Fibroblast of skin of back (primary cell): ENCODE measurements around the gene PTGDS.
A peak's percentile ranks its signal among the peaks of the same experiment; 100 is the strongest.

Source experiments
- DNase-seq: peaks from one replicate; pipeline ENCODE4 v3.0.0-alpha.2; 2013

Gene PTGDS

DNA sequence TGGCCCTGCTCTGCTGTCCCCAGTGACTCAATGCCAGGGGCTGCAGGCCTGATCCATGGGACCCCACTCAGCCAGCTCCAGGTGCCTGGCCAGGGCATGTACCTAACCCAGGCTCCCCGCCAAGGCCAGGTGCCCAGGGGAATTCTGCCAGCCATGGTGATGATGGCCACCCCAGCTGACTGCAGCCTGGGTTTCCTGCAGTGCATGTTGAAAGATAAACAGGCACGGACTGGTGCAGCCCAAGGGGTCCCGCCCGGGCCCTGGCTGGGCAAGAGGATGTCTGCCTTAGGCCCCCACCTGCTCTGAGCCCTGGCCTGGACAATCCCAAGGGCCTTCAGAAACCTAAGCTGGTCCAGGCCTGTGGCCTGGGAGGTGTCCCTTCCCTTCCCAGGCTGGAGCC lies 49.5 kb downstream of the PTGDS start:
- DNase-seq: no peak

DNA sequence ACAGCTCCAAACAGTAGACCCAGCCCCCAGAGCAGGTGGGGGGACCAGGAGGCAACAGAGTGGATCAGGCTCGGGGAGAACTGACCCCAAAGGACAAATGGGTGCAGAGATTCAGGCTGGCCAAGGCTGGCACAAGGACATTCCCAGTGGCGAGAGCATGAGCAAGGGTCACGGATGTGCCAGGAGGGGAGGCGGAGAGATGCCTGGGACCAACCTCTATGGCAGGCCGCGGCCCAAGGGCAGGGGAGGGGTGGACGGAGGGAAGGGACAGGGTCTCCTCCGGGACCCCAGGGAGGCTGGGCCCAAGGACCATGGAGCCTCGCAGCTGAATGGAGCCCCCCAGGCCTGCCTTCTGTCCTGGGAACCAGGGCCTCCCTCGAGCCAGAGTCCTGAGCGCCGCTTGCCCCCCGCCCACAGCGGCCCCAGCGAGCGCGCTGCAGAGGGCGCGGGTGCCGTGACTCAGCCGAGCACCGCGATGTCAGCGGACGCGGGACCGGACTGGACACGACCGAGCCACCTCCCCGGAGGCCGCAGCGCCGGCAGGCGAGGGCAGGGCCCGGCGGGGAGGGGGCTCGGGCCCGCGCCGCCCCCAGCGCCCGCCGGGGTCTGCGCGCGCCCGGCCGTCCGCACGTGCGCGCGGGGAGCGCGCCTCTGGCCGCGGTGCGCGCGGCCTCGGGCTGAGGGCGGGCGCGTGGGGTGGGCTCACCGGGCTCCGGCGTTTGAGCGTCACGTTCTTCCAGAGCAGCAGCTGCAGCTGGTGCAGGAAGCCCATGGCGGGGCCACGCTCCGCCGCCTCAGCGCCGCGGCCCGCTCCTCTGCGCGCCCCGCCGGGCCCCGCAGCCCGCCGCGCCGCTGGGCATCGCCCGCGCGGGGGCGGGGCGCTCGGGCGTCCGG lies 50.3 kb downstream of the PTGDS start, which contains the start of gene ABCA2:
ABCA2 (minus strand) TSS at position 869 of the 894 bp plus-strand sequence; CDS start at position 772, 97 bp downstream.
- DNase-seq: peak; percentile 28

DNA sequence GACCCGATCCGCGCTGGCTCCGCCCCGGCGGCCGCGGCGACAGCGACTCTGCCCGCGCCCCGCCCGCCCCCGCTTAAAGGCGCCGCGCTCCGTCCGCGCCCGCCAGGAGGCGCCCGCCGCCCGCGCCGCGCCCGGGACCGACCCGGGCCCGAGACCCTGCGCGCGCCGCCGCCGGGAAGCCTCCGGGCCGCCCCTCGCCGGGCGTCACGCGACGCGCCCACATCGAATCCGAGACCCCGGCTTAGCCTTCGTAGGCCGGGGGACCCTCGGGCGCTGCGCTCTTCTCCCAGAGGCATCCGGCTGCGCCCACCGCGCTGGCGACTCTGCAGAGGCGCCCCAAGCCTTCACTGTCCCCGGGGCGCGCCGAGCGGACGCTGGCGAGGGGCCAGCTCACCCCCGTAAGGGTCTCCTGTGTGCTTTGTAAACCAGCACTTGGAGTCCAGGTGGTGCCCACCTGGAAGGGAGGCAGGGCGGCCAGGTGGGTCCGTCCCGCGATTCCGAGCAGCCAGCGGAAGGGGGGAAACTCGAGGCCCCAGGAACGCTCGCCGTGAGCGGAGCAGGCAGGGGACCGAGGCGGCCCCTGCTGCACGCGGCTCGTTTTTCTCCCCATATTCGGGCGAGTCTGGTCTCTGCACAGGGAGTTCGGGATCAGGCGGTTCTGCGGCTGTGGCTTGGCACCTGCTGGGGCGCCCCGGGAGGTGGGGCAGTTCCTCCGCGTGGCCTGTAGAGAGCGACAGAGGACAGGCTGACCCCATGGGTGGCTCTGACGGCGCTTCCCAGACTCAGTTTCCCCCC lies 51.2 kb downstream of the PTGDS start:
- peak; percentile 56 for DNase-seq

DNA sequence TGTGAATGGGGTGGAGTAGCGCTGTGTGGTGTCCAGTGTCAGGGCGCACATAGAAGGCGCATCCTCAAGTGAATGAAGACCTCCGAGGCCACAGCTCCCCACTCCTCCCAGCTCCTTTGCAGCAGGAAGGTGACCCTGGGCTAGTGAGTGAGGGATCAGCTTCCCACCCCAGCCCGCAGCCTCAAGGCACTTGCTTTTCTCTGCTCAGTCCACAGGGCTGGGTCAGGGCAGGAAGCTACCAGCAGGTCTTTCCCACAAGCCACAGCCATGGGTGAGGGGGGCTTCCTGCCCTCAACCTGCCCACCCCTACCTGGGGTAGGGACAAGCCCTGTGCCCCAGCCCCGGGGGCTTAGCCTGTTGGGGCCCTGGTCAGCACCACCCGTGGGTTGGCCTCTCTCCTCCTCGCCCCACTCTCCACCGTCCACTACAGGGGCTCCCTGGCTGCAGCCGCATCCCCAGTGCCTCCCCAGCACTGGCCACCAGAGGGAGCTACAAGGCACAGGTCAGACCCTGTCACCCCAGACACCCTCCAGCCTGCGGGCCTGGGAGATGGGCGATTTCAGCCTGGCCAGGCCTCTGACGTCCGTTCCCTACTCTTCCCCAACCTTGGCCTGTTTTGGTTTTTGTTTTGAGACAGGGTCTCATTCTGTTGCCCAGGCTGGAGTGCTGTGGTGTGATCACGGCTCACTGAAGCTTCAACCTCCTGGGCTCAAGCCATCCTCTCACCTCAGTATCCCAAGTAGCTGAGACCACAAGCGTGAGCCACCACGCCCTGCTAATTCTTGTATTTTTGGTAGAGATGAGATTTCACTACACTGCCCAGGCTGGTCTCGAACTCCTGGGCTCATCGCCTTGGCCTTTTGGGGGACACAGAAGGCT lies 52.0 kb downstream of the PTGDS start:
- peak; percentile 45 for DNase-seq

DNA sequence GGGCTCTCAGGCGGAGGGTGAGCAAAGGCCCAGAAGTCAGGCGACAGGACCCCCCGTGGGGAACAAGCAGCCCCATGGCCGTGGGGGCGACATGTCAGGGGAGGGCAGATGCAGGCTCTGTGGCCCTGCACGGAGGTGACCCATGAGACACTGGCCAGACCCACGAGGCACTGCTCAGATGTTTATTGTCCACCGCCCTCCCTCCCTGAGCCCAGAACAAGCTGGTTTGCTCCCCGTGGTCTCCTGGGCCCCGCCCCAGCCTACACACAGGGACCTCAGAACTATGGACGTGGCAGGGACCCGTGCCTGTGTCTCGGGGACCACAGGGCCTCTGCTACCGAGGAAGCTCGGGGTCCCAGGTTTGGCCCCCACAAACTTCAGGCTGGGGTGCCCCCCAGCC lies 52.7 kb downstream of the PTGDS start:
- DNase-seq: no peak

DNA sequence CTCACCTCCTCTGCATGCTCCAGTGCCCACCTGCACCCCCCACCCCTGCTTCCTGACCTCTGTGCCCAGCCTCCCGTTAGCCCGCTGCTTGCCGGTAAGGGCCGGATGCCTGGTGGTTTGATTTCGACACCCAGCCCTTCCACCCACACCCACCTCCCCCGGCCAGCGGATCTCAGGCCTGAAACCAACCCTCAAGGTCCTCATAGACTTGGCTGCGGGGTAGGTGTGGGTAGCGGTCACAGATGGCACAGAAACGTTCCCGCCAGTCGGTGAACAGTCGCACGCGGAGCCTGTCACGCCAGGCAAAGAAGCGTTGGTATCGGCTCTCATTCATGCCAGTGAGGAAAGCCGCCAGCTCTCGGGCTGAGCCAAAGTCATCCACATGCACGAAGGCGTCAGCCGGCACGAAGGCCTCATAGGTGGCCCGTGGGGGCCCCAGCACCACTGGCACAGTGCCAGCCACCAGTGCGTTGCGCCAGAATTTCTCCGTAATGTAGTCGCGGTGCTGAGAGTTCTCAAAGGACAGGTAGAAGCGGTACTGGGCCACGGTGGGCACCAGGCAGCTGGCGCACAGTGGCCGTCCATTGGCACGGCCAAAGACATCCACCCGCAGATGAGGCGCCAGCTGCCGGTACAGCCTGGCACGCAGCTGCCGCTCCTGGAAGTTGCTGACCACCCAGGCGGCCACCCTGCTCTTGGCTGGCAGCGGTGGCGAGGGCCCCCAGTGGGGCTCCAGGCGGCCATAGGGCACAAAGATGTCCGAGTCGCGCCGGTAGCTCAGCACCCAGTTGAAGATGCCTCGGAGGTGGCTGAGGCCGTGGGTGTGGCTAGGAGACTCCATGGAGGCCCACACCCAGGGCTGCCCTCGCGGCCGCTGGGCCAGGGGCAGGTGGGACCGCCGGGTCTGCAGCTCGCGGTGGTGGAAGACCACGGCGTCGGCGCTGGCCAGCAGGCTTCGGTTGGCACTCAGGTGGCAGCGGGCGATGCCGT lies 53.5 kb downstream of the PTGDS start:
- DNase-seq: no peak
